Stomach (tissue), 9 donors: ENCODE results near the gene CYSLTR2. TPM values are rescaled to one million over a fixed set of nuclear protein-coding genes. Genes with fewer than 3 reads are reported as not detected.

Experiments used
- DNase-seq, 2 donors: peaks; one replicate each; pipeline versions ENCODE4 v3.0.0 to v3.0.0-alpha.2; 2013 to 2019
- H3K27ac ChIP-seq, 5 donors: fragments of 200-600 bp in 4 of 5; sonication (generic) in 4 of 5; one replicate each; pipeline ENCODE4 v1.5.1; 2013 to 2019; ENCODE audit warnings: mild to moderate bottlenecking in 1 of 5, moderate library complexity in 1 of 5
- H3K27me3 ChIP-seq, 3 donors: fragments of 200-600 bp; sonication (generic); one replicate each; pipeline ENCODE4 v1.5.1; 2017 to 2019; ENCODE audit warnings: mixed run types in 1 of 3
- H3K36me3 ChIP-seq, 4 donors: fragments of 200-600 bp; sonication (generic); 1 replicate in 3 of 4; 2 replicates in 1 of 4; pipeline ENCODE4 v1.5.1; 2016 to 2019
- H3K4me1 ChIP-seq, 4 donors: fragments of 200-600 bp; sonication (generic); one replicate each; pipeline ENCODE4 v1.5.1; 2016 to 2019
- H3K4me3 ChIP-seq, 4 donors: fragments of 200-600 bp; sonication (generic) in 3 of 4; one replicate each; pipeline ENCODE4 v1.5.1; 2016 to 2019; ENCODE audit warnings: mild to moderate bottlenecking in 1 of 4
- H3K9me3 ChIP-seq, 4 donors: fragments of 200-600 bp; sonication (generic); one replicate each; pipeline ENCODE4 v1.5.1; 2016 to 2019
- EP300 ChIP-seq: sonication (generic); formaldehyde crosslinking; IDR thresholded peaks from one replicate; pipeline ENCODE4 v1.6.1; 2017; ENCODE audit warnings: antibody characterized with exemption
- POLR2A ChIP-seq, 4 donors: fragments of 450-650 bp; IDR thresholded peaks; one replicate each; pipeline ENCODE4 v1.6.1; 2016; ENCODE audit warnings: antibody characterized with exemption in 4 of 4, control low read depth in 2 of 4, mild to moderate bottlenecking in 1 of 4, moderate library complexity in 1 of 4
- POLR2AphosphoS5 ChIP-seq, 3 donors: sonication (generic); formaldehyde crosslinking; IDR thresholded peaks; one replicate each; pipeline ENCODE4 v1.6.1; 2016; ENCODE audit warnings: antibody characterized with exemption in 3 of 3
- WGBS, 5 donors: extraction: QIAGEN DNeasy Blood & Tissue Kit in 3 of 5; methylation state at CpG; one replicate each; pipeline versions ENCODE4 v1.1.5 to v1.1.7; 2013 to 2018; 5-methylcytosine and 5-hydroxymethylcytosine counted together
- intact Hi-C: fragments of 100-400 bp; cut with DNase I; formaldehyde crosslinking; loops from one replicate; pipeline ENCODE4 v1.15.1; 2023; ENCODE audit warnings: low total_unique reads
- polyA plus RNA-seq, 3 donors: library from polyadenylated mRNA; stranded (reverse); fragments of 200-250 nt; gene quantifications; one replicate each; pipeline ENCODE4 v1.2.3, GENCODE V29; 2013
- total RNA-seq, 5 donors: library from RNA; depleted of rRNA; stranded (reverse); fragments of >200 nt; gene quantifications; one replicate each; pipeline versions ENCODE4 v1.1.0 to v1.2.3, GENCODE V29; 2014 to 2016
- TF ChIP-seq, protein P1 (sequence below), 7 experiments: fragments of 450-650 bp in 4 of 7; fragments of 200-600 bp in 3 of 7; sonication (generic) in 3 of 7; IDR thresholded peaks; one replicate each; pipeline ENCODE4 v1.5.1; 2016 to 2019; ENCODE audit warnings: antibody characterized with exemption in 7 of 7, control low read depth in 2 of 7, mild to moderate bottlenecking in 1 of 7
- donor health status: healthy with polysubstance abuse.
- donor health status: Bipolar disorder and iron deficiency.
- donor health status: healthy.

CYSLTR2 gene
- total and polyA plus RNA-seq, 8 donors: 0.61 to 1.3 TPM; not detected in 6

DNA sequence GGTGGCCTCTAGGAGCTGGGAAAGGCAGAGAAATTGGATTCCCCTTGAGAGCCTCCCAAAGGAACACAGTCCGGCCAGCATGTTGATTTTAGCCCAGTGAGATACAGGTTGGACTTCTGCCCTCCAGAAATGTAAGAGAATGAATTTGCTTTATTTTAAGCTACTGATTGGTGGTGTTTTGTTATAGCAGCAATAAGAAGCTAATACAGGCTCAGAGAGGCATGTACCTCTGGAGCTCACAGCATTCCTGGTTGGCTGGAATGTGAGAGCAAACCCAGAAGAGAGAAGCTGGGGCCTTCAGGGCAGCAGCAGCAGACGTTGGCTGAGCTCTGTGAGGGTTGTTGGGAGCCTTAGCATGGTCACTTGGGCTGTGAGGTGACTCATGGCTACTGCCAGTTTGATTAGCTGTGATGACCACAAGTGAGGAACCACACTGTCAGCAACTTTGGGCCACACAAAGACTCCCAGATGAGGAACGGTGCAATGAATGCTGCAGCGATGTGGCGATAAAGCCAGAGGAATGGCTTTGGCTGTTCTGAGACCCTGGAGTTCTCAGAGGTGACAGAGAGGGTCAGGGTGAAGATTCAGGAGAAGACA lies 80.1 kb downstream of the CYSLTR2 start:
- intact Hi-C loops: no loop called here
- TF ChIP-seq, protein P1, sequence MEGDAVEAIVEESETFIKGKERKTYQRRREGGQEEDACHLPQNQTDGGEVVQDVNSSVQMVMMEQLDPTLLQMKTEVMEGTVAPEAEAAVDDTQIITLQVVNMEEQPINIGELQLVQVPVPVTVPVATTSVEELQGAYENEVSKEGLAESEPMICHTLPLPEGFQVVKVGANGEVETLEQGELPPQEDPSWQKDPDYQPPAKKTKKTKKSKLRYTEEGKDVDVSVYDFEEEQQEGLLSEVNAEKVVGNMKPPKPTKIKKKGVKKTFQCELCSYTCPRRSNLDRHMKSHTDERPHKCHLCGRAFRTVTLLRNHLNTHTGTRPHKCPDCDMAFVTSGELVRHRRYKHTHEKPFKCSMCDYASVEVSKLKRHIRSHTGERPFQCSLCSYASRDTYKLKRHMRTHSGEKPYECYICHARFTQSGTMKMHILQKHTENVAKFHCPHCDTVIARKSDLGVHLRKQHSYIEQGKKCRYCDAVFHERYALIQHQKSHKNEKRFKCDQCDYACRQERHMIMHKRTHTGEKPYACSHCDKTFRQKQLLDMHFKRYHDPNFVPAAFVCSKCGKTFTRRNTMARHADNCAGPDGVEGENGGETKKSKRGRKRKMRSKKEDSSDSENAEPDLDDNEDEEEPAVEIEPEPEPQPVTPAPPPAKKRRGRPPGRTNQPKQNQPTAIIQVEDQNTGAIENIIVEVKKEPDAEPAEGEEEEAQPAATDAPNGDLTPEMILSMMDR (IDR thresholded peaks at IDR 0.05): no peak
- TF ChIP-seq POLR2AphosphoS5 (IDR thresholded peaks at IDR 0.05): no peak
- TF ChIP-seq EP300: no peak
- no peak for TF ChIP-seq POLR2A (IDR thresholded peaks at IDR 0.05)
- H3K36me3 ChIP-seq: no peaks in the 10 kb centered on the region
- no peak overlapping the region for H3K27ac ChIP-seq
- DNase-seq: no peak
- no peaks in the 10 kb centered on the region for H3K9me3 ChIP-seq
- H3K27me3 ChIP-seq: no peaks in the 10 kb centered on the region
- WGBS, 5 donors: 88 to 97% (median 89%) methylated on average over 5 of the region's 5 CpGs
- peaks cover 0 to 9% (median 5%) of the 10 kb centered on the region in 4 donors for H3K4me1 ChIP-seq
- H3K4me3 ChIP-seq: no peak overlapping the region

DNA sequence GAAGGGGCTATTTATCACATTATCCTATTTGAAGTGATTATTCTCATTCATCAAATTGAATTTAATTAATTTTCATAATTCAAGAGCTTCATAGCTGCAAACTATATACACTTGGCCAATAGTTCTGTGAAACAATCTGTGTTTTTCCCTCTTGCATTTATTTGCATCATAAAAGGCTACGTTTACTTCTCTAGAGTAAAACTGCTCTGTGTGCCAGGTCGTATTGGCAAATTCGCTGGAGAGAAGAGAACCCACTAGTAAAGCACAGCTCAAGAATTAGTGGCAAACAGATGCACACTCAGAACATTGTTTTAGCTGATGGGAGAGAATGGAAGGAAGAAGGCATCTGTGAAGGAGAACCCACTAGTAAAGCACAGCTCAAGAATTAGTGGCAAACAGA lies 81.8 kb downstream of the CYSLTR2 start:
- no peak for TF ChIP-seq POLR2AphosphoS5 (IDR thresholded peaks at IDR 0.05)
- no peak for TF ChIP-seq POLR2A (IDR thresholded peaks at IDR 0.05)
- no peak for TF ChIP-seq EP300
- TF ChIP-seq, protein P1 (IDR thresholded peaks at IDR 0.05): no peak
- H3K27me3 ChIP-seq: no peaks in the 10 kb centered on the region
- intact Hi-C loops: no loop called here

GRCh38 chr13:48737689-48738088 lies 84.0 kb downstream of the CYSLTR2 start:
- Histone ChIP-seq H3K36me3 (no peaks in the 10 kb centered on the region), H3K9me3 (no peaks in the 10 kb centered on the region), H3K4me3 (no peak overlapping the region), H3K27ac (no peak overlapping the region), H3K4me1 (peaks cover 0 to 12% (median 2%) of the 10 kb centered on the region in 4 donors), H3K27me3 (no peaks in the 10 kb centered on the region)
- intact Hi-C loops: no loop called here
- TF ChIP-seq POLR2AphosphoS5 (IDR thresholded peaks at IDR 0.05): no peak
- TF ChIP-seq POLR2A (IDR thresholded peaks at IDR 0.05): no peak
- TF ChIP-seq, protein P1 (IDR thresholded peaks at IDR 0.05): no peak
- TF ChIP-seq EP300: no peak
- WGBS, 5 donors: 82 to 97% (median 91%) methylated on average over 1 of the region's 1 CpG
- DNase-seq: no peak

More for the DNA sequence above, 81.8 kb downstream of the CYSLTR2 start:
- Histone ChIP-seq H3K36me3 (no peaks in the 10 kb centered on the region), H3K4me1 (peaks cover 0 to 12% (median 4%) of the 10 kb centered on the region in 4 donors), H3K4me3 (no peak overlapping the region), H3K27ac (no peak overlapping the region), H3K9me3 (no peaks in the 10 kb centered on the region)
- DNase-seq: no peak
- 63 to 78% (median 72%) methylated on average over 3 of the region's 3 CpGs for WGBS, 5 donors

DNA sequence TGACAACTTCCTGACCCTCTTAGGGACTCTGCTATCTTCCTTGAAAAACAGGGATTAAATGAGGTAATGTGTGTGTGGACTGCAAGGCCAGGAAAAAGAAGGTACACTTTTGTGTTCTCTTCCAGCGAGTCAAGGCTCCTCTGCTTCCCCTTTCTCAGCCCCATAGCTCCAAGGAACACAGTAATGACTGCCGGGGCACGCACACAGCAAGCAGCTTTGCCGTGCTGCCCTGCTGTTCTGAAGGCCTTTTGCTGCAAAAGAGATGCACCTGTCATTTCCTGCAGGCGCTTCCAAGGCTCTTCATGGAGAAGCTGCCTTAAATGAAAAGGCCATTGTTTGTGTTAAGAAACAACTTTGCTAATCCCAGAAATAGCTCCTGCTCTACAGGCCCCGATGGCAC lies 84.6 kb downstream of the CYSLTR2 start:
- 44 to 65% (median 51%) methylated on average over 6 of the region's 6 CpGs for WGBS, 5 donors
- Histone ChIP-seq H3K4me3 (no peak overlapping the region), H3K27ac (no peak overlapping the region), H3K27me3 (no peaks in the 10 kb centered on the region), H3K4me1 (peaks cover 0 to 12% (median 2%) of the 10 kb centered on the region in 4 donors), H3K9me3 (no peaks in the 10 kb centered on the region), H3K36me3 (no peaks in the 10 kb centered on the region)
- DNase-seq: no peak
- intact Hi-C loops: no loop called here
- no peak for TF ChIP-seq EP300
- TF ChIP-seq POLR2AphosphoS5 (IDR thresholded peaks at IDR 0.05): no peak
- no peak for TF ChIP-seq POLR2A (IDR thresholded peaks at IDR 0.05)
- TF ChIP-seq, protein P1 (IDR thresholded peaks at IDR 0.05): no peak
